ENCODE measurements around the gene HLCS. TPM values are rescaled to one million over a fixed set of nuclear protein-coding genes. Genes with fewer than 3 reads are reported as not detected.

Gene HLCS
- polyA plus RNA-seq, 1 of the 3 experiments (the other 2 are of a cell fraction), result 13.0 TPM

- TF ChIP-seq EZH2phosphoT487 (IDR thresholded peaks at IDR 0.05; ENCODE audit: borderline replicate concordance, low read depth) (no peak), CTCF (IDR thresholded peaks at IDR 0.05) (no peak), EP300 (IDR thresholded peaks at IDR 0.05; ENCODE audit: borderline replicate concordance in 1 of 2, low read depth in 1 of 2, low read length in 1 of 2) (no peak), ELF1 (IDR thresholded peaks at IDR 0.05) (no peak), MXI1 (IDR thresholded peaks at IDR 0.05; ENCODE audit: low read depth, low read length) (no peak), USF1 (IDR thresholded peaks at IDR 0.05; ENCODE audit: borderline replicate concordance, low read depth) (no peak), MEF2A (IDR thresholded peaks at IDR 0.05; ENCODE audit: borderline replicate concordance, low read depth) (no peak), RCOR1 (IDR thresholded peaks at IDR 0.05; ENCODE audit: low read length) (no peak), YY1 (IDR thresholded peaks at IDR 0.05; ENCODE audit: low read depth) (no peak)
Measured at GRCh38 chr21:36866419-36866818, 100.0 kb downstream of the HLCS start (continued).

GRCh38 chr21:36864974-36865373, 101.5 kb downstream of the HLCS start:
- TF ChIP-seq RAD21 (IDR thresholded peaks at IDR 0.05; ENCODE audit: low read length), result no peak
- TF ChIP-seq MAX (IDR thresholded peaks at IDR 0.05; ENCODE audit: low read depth), result no peak
- no peak for TF ChIP-seq FOSL2 (IDR thresholded peaks at IDR 0.05; ENCODE audit: borderline replicate concordance, low read depth)
- TF ChIP-seq NRF1 (IDR thresholded peaks at IDR 0.05; ENCODE audit: low read depth, low read length), result no peak
- TF ChIP-seq JUND (IDR thresholded peaks at IDR 0.05), result no peak
- TF ChIP-seq RXRA (IDR thresholded peaks at IDR 0.05; ENCODE audit: borderline replicate concordance, low read depth), result no peak
- TF ChIP-seq GABPA (IDR thresholded peaks at IDR 0.05; ENCODE audit: low read depth), result no peak
- TF ChIP-seq FOXJ3 (CRISPR knock-in tag; IDR thresholded peaks at IDR 0.05), result no peak
- no peak for TF ChIP-seq SIN3A (IDR thresholded peaks at IDR 0.05; ENCODE audit: borderline replicate concordance, low read depth, low read length)
- no peak overlapping the region for H3K4me2 ChIP-seq
- CTCF ChIA-PET, result no interaction called here
- no peak overlapping the region for H3K9ac ChIP-seq
- H3K9me3 ChIP-seq, result no peaks in the 10 kb centered on the region
- H3K79me2 ChIP-seq (ENCODE audit: insufficient read depth), result no peaks in the 10 kb centered on the region
- H2AFZ ChIP-seq (ENCODE audit: low read depth), result no peak overlapping the region
- H3K27me3 ChIP-seq (ENCODE audit: insufficient read depth), result no peaks in the 10 kb centered on the region
- no peak overlapping the region for H3K27ac ChIP-seq (ENCODE audit: low read depth in 2 of 2, low read length in 1 of 2)
- 84% methylated on average over 10 of the region's 10 CpGs for WGBS (ENCODE audit: low lambda C conversion rate)
- no peaks in the 10 kb centered on the region for H3F3A ChIP-seq (replicated peaks; ENCODE audit: insufficient read depth)
- DNase-seq, result no peak
- H3K9me2 ChIP-seq, result no peaks in the 10 kb centered on the region
- peaks cover 0 to 12% of the 10 kb centered on the region in 2 experiments; a peak in 1 of 4 replicates for H3K4me1 ChIP-seq (ENCODE audit: control insufficient read depth in 1 of 2, insufficient read depth in 2 of 2, low read depth in 1 of 2, low read length in 1 of 2)
- POLR2A ChIA-PET, result no interaction called here
- H3K4me3 ChIP-seq (ENCODE audit: low read depth in 2 of 2, low read length in 1 of 2), result no peak overlapping the region
- no peaks in the 10 kb centered on the region for H4K20me1 ChIP-seq (ENCODE audit: insufficient read depth)
- no peaks in the 10 kb centered on the region for H3K36me3 ChIP-seq (replicated peaks in 1 of 2; ENCODE audit: control insufficient read depth in 1 of 2, insufficient read depth in 2 of 2, low read length in 1 of 2)
